HepG2 (cell line): ENCODE data around the gene CUL5. TPM values are rescaled to one million over a fixed set of nuclear protein-coding genes. Genes with fewer than 3 reads are reported as not detected.
A peak's percentile ranks its signal among the peaks of the same experiment; 100 is the strongest.

ENCODE experiments used
- ATAC-seq: fragments of 200-7000 bp; cut with Tn5 transposase; 3 replicates; pipeline ENCODE4 v1.9.1; 2020; ENCODE audit warnings: mild to moderate bottlenecking, moderate library complexity
- BruUV-seq: library from RNA; stranded (reverse); fragments of 400-500 nt; replicated peaks from 2 replicates; lab custom pipeline; 2021; lab: Mats Ljungman, UMichigan
- CTCF ChIA-PET: fragments of 300-600 bp; formaldehyde crosslinking; extraction: SDS; loops from one replicate; lab custom pipeline; 2021; ENCODE audit warnings: low total read pairs, inconsistent platforms, low intra/inter-chr PET ratio; lab: Yijun Ruan, JAX
- POLR2A ChIA-PET: fragments of 350-600 bp; sonication (Branson Sonifier 250); formaldehyde crosslinking; loops from one replicate; lab custom pipeline; 2020; ENCODE audit warnings: antibody characterized with exemption, inconsistent platforms; lab: Yijun Ruan, JAX
- DNase-seq: peaks from one replicate; pipeline ENCODE4 v3.0.0-alpha.2; 2015; ENCODE audit warnings: low spot score
- FAIRE-seq: peaks from 3 replicates; lab custom pipeline; 2011; peaks lifted over from hg19 to GRCh38; lab: Jason Lieb, UNC
- H2AFZ ChIP-seq: one replicate; pipeline ENCODE4 v1.6.1; 2011; ENCODE audit warnings: low read length, inconsistent platforms
- H3K27ac ChIP-seq: fragments of 300-600 bp; 3 replicates; pipeline ENCODE4 v1.8.0; 2011; ENCODE audit warnings: mixed run types, mild to moderate bottlenecking, mixed read lengths, low read length, inconsistent platforms; ENCODE audit not compliant: insufficient read depth; ENCODE audit errors: extremely low read length
- H3K27me3 ChIP-seq, 2 experiments: fragments of 200-600 bp in 1 of 2; 2 replicates in 1 of 2; 3 replicates in 1 of 2; pipeline versions ENCODE4 v1.6.0 to v1.8.0; 2011; ENCODE audit warnings: low read length in 2 of 2, mild to moderate bottlenecking in 2 of 2, moderate library complexity in 2 of 2, inconsistent platforms in 1 of 2; ENCODE audit not compliant: insufficient read depth in 2 of 2, control insufficient read depth in 1 of 2
- H3K36me3 ChIP-seq, 2 experiments: fragments of 200-600 bp in 1 of 2; replicated peaks in 1 of 2; 2 replicates in 1 of 2; 3 replicates in 1 of 2; pipeline versions ENCODE4 v1.5.1 to v1.8.0; 2011; ENCODE audit warnings: low read length in 2 of 2, inconsistent platforms in 1 of 2; ENCODE audit not compliant: insufficient read depth in 2 of 2, control insufficient read depth in 1 of 2
- H3K4me1 ChIP-seq: 2 replicates; pipeline ENCODE4 v1.5.1; 2012; ENCODE audit warnings: low read length, inconsistent platforms; ENCODE audit not compliant: insufficient read depth
- H3K4me2 ChIP-seq: 2 replicates; pipeline ENCODE4 v1.6.0; 2011; ENCODE audit warnings: low read depth, low read length, inconsistent platforms
- H3K4me3 ChIP-seq, 3 experiments: fragments of 200-600 bp in 1 of 3; sonication (generic), shearing (Covaris generic) in 1 of 3; replicated peaks in 1 of 3; 2 replicates each; pipeline ENCODE4 v1.5.1; 2011 to 2016; ENCODE audit warnings: low read length in 3 of 3, inconsistent platforms in 2 of 3, low read depth in 2 of 3, mild to moderate bottlenecking in 2 of 3, control low read depth in 1 of 3, mixed read lengths in 1 of 3; ENCODE audit not compliant: insufficient read depth in 1 of 3
- H3K79me2 ChIP-seq: one replicate; pipeline ENCODE4 v1.6.1; 2011; ENCODE audit warnings: low read length, inconsistent platforms; ENCODE audit not compliant: insufficient read depth
- H3K9ac ChIP-seq: 2 replicates; pipeline ENCODE4 v1.6.0; 2011; ENCODE audit warnings: mild to moderate bottlenecking, low read depth, low read length, inconsistent platforms; ENCODE audit not compliant: insufficient read depth
- H3K9me3 ChIP-seq: 2 replicates; pipeline ENCODE4 v1.5.1; 2012; ENCODE audit warnings: mild to moderate bottlenecking, low read length
- H4K20me1 ChIP-seq: 2 replicates; pipeline ENCODE4 v1.6.0; 2011; ENCODE audit warnings: inconsistent platforms, mild to moderate bottlenecking, low read length, moderate library complexity; ENCODE audit not compliant: insufficient read depth
- HOXA5 ChIP-seq: sonication (generic); formaldehyde crosslinking; IDR thresholded peaks from 2 replicates; pipeline ENCODE4 v1.4.0; 2020; ENCODE audit warnings: missing genetic modification reagents
- MIER2 ChIP-seq: IDR thresholded peaks from 2 replicates; pipeline ENCODE4 v1.6.1; 2016; ENCODE audit warnings: missing biosample characterization, missing genetic modification reagents
- NFKBIZ ChIP-seq: IDR thresholded peaks from 2 replicates; pipeline ENCODE4 v1.6.1; 2018; ENCODE audit warnings: missing genetic modification reagents, missing compliant biosample characterization
- POLR2AphosphoS5 ChIP-seq: IDR thresholded peaks from 2 replicates; pipeline ENCODE4 v1.6.1; 2012; ENCODE audit warnings: low read depth, low read length
- SOX5 ChIP-seq: IDR thresholded peaks from 2 replicates; pipeline ENCODE4 v1.6.1; 2016; ENCODE audit warnings: borderline replicate concordance
- ZMYM2 ChIP-seq: sonication (generic); formaldehyde crosslinking; IDR thresholded peaks from 2 replicates; pipeline ENCODE4 v1.8.0; 2022; ENCODE audit warnings: mild to moderate bottlenecking, missing genetic modification reagents
- ZNF510 ChIP-seq: sonication (generic); formaldehyde crosslinking; IDR thresholded peaks from 2 replicates; pipeline ENCODE4 v1.4.0; 2020; ENCODE audit warnings: low read depth, mild to moderate bottlenecking, missing genetic modification reagents
- ZNF614 ChIP-seq: IDR thresholded peaks from 2 replicates; pipeline ENCODE4 v1.6.1; 2018; ENCODE audit warnings: missing biosample characterization, missing genetic modification reagents, inconsistent platforms, borderline replicate concordance
- ZSCAN12 ChIP-seq: sonication (generic); formaldehyde crosslinking; IDR thresholded peaks from 2 replicates; pipeline ENCODE4 v1.9.0; 2021; ENCODE audit warnings: mild to moderate bottlenecking, missing genetic modification reagents
- WGBS: methylation state at CpG from one replicate; pipeline ENCODE4 v1.1.6; 2017; ENCODE audit warnings: low lambda C conversion rate; 5-methylcytosine and 5-hydroxymethylcytosine counted together
- in situ Hi-C: cut with HindIII; loops from 2 replicates; pipeline ENCODE4 v1.10.0; 2017; ENCODE audit warnings: low pct_unique_long_range_greater_than_20kb; ENCODE audit not compliant: extremely low pct_ligation_motif_present
- intact Hi-C: fragments of 100-400 bp; cut with micrococcal nuclease; formaldehyde crosslinking; loops from one replicate; pipeline ENCODE4 v1.10.0; 2022; ENCODE audit not compliant: unreplicated experiment
- polyA plus RNA-seq, 8 experiments: library from polyadenylated mRNA; depleted of rRNA in 3 of 8; stranded (reverse) in 7 of 8; unstranded in 1 of 8; fragments of >200 nt; fragmentation: Illumina TruSeq in 4 of 8; extraction: Trizol in 4 of 8; gene quantifications; 2 replicates each; pipeline versions ENCODE4 v1.2.1 to v1.2.3, GENCODE V29; 2011 to 2016; ENCODE audit warnings: low read depth in 4 of 8, missing spikeins in 1 of 8, mixed read lengths in 1 of 8; ENCODE audit not compliant: insufficient read depth in 1 of 8
- total RNA-seq, 5 experiments: library from RNA; depleted of rRNA; stranded (reverse); fragments of >200 nt; fragmentation: Illumina TruSeq; extraction: Trizol; gene quantifications; 2 replicates each; pipeline ENCODE4 v1.2.3, GENCODE V29; 2016; ENCODE audit warnings: low read depth in 1 of 5
- TF ChIP-seq, protein P1 (sequence below), 2 experiments: IDR thresholded peaks; 2 replicates each; pipeline ENCODE4 v1.6.1; 2011 to 2012; ENCODE audit warnings: low read length in 2 of 2, borderline replicate concordance in 1 of 2, low read depth in 1 of 2, mild to moderate bottlenecking in 1 of 2, moderate library complexity in 1 of 2
- TF ChIP-seq, protein P2 (sequence below): sonication (generic); formaldehyde crosslinking; IDR thresholded peaks from 2 replicates; pipeline ENCODE4 v1.8.0; 2022; ENCODE audit warnings: mild to moderate bottlenecking, missing genetic modification reagents, moderate library complexity
- TF ChIP-seq, protein P3 (sequence below): IDR thresholded peaks from 2 replicates; pipeline ENCODE4 v1.6.1; 2016
- TF ChIP-seq, protein P4 (sequence below): sonication (generic); formaldehyde crosslinking; conservative IDR thresholded peaks from 2 replicates; pipeline ENCODE4 v1.4.0; 2020; ENCODE audit warnings: mild to moderate bottlenecking, missing genetic modification reagents, moderate library complexity

CUL5 gene
- total and polyA plus RNA-seq, 2 of the 13 experiments (the other 11 are each of a cell fraction or from before 2014, with no cell fraction given) = 7.0 to 24.7 TPM

DNA sequence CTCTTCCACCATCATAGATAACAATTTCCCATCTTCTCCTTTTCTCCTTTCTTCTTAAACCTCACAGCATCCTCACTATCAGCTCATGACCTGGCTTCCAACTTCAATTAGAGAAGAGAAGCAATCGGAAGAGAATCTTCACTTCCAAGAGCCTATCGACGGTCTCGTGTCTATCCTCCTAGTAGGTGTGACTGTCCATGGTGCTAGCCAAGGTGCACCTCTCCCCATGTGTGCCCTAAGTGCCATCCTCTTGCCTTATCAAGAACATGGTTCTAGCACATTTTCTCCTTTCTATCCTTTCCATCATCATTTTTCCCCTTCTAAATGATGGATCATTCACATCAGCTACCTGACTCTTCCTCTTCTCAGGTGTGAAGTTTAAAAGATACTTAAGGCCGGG is 5.1 kb upstream of the CUL5 start:
- intact Hi-C loops = loop anchor here (10.0 kb wide), 1 partner anchor 121 kb away; the partner anchor contains the start of gene ACAT1

More for the DNA sequence above, 5.1 kb upstream of the CUL5 start:
- Histone ChIP-seq H3K36me3 (no peaks in the 10 kb centered on the region), H3K9me3 (no peaks in the 10 kb centered on the region), H3K4me3 (no peak overlapping the region), H3K9ac (no peak overlapping the region), H3K27ac (no peak overlapping the region), H3K27me3 (peaks cover 0 to 3% of the 10 kb centered on the region in 2 experiments; a peak in 1 of 5 replicates), H4K20me1 (no peaks in the 10 kb centered on the region), H2AFZ (no peak overlapping the region), H3K79me2 (no peaks in the 10 kb centered on the region), H3K4me1 (no peaks in the 10 kb centered on the region), H3K4me2 (no peak overlapping the region)
- no peak for ATAC-seq
- TF ChIP-seq ZNF510 (CRISPR knock-in tag) (no peak), POLR2AphosphoS5 (no peak), NFKBIZ (CRISPR knock-in tag) (no peak), ZSCAN12 (CRISPR knock-in tag) (no peak), SOX5 (no peak), MIER2 (CRISPR knock-in tag) (peak; percentile 50; the same call in 1 of the 2 replicates), HOXA5 (CRISPR knock-in tag) (no peak), ZMYM2 (CRISPR knock-in tag) (no peak), ZNF614 (CRISPR knock-in tag) (no peak)
- TF ChIP-seq, protein P1, sequence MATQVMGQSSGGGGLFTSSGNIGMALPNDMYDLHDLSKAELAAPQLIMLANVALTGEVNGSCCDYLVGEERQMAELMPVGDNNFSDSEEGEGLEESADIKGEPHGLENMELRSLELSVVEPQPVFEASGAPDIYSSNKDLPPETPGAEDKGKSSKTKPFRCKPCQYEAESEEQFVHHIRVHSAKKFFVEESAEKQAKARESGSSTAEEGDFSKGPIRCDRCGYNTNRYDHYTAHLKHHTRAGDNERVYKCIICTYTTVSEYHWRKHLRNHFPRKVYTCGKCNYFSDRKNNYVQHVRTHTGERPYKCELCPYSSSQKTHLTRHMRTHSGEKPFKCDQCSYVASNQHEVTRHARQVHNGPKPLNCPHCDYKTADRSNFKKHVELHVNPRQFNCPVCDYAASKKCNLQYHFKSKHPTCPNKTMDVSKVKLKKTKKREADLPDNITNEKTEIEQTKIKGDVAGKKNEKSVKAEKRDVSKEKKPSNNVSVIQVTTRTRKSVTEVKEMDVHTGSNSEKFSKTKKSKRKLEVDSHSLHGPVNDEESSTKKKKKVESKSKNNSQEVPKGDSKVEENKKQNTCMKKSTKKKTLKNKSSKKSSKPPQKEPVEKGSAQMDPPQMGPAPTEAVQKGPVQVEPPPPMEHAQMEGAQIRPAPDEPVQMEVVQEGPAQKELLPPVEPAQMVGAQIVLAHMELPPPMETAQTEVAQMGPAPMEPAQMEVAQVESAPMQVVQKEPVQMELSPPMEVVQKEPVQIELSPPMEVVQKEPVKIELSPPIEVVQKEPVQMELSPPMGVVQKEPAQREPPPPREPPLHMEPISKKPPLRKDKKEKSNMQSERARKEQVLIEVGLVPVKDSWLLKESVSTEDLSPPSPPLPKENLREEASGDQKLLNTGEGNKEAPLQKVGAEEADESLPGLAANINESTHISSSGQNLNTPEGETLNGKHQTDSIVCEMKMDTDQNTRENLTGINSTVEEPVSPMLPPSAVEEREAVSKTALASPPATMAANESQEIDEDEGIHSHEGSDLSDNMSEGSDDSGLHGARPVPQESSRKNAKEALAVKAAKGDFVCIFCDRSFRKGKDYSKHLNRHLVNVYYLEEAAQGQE (IDR thresholded peaks at IDR 0.05; ENCODE audit: borderline replicate concordance in 1 of 2, low read depth in 1 of 2, low read length in 2 of 2) = peak; percentile 28 to 87
- TF ChIP-seq, protein P2, sequence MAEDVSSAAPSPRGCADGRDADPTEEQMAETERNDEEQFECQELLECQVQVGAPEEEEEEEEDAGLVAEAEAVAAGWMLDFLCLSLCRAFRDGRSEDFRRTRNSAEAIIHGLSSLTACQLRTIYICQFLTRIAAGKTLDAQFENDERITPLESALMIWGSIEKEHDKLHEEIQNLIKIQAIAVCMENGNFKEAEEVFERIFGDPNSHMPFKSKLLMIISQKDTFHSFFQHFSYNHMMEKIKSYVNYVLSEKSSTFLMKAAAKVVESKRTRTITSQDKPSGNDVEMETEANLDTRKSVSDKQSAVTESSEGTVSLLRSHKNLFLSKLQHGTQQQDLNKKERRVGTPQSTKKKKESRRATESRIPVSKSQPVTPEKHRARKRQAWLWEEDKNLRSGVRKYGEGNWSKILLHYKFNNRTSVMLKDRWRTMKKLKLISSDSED (CRISPR knock-in tag) = no peak
- TF ChIP-seq, protein P3, sequence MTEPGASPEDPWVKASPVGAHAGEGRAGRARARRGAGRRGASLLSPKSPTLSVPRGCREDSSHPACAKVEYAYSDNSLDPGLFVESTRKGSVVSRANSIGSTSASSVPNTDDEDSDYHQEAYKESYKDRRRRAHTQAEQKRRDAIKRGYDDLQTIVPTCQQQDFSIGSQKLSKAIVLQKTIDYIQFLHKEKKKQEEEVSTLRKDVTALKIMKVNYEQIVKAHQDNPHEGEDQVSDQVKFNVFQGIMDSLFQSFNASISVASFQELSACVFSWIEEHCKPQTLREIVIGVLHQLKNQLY (CRISPR knock-in tag) = no peak
- TF ChIP-seq, protein P4, sequence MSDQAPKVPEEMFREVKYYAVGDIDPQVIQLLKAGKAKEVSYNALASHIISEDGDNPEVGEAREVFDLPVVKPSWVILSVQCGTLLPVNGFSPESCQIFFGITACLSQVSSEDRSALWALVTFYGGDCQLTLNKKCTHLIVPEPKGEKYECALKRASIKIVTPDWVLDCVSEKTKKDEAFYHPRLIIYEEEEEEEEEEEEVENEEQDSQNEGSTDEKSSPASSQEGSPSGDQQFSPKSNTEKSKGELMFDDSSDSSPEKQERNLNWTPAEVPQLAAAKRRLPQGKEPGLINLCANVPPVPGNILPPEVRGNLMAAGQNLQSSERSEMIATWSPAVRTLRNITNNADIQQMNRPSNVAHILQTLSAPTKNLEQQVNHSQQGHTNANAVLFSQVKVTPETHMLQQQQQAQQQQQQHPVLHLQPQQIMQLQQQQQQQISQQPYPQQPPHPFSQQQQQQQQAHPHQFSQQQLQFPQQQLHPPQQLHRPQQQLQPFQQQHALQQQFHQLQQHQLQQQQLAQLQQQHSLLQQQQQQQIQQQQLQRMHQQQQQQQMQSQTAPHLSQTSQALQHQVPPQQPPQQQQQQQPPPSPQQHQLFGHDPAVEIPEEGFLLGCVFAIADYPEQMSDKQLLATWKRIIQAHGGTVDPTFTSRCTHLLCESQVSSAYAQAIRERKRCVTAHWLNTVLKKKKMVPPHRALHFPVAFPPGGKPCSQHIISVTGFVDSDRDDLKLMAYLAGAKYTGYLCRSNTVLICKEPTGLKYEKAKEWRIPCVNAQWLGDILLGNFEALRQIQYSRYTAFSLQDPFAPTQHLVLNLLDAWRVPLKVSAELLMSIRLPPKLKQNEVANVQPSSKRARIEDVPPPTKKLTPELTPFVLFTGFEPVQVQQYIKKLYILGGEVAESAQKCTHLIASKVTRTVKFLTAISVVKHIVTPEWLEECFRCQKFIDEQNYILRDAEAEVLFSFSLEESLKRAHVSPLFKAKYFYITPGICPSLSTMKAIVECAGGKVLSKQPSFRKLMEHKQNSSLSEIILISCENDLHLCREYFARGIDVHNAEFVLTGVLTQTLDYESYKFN (CRISPR knock-in tag) = no peak
- no peak for DNase-seq
- ChIA-PET POLR2A (no interaction called here), CTCF (no interaction called here)
- BruUV-seq = no TSS peak
- 85% methylated on average over 5 of the region's 5 CpGs for WGBS
- FAIRE-seq = no peak
- in situ Hi-C loops = loop anchor here (10.0 kb wide), 1 partner anchor 651 kb away; no protein-coding TSS in a partner anchor
